GM12878 (cell line): Measurements from ENCODE around the gene BCAP29. TPM values are rescaled to one million over a fixed set of nuclear protein-coding genes. Genes with fewer than 3 reads are reported as not detected.

Experiments used
- ATAC-seq: fragments of 200-7000 bp; cut with Tn5 transposase; 3 replicates; pipeline ENCODE4 v1.9.1; 2020; ENCODE audit warnings: mild to moderate bottlenecking, moderate library complexity
- BruUV-seq: library from RNA; stranded (reverse); fragments of 400-500 nt; replicated peaks from 2 replicates; lab custom pipeline; 2021; lab: Mats Ljungman, UMichigan
- CTCF ChIA-PET: fragments of 300-600 bp; sonication (Branson Sonifier 250); formaldehyde crosslinking; extraction: SDS; loops from one replicate; lab custom pipeline; 2021; ENCODE audit warnings: inconsistent platforms; lab: Yijun Ruan, JAX
- POLR2A ChIA-PET: fragments of 350-600 bp; formaldehyde crosslinking; extraction: SDS; loops from one replicate; lab custom pipeline; 2021; ENCODE audit warnings: inconsistent platforms; lab: Charles Lee
- RAD21 ChIA-PET: fragments of 300-600 bp; sonication (Branson Sonifier 250); formaldehyde crosslinking; loops from one replicate; lab custom pipeline; 2023; ENCODE audit warnings: antibody characterized with exemption; ENCODE audit not compliant: unreplicated experiment; lab: Charles Lee
- SMC1A ChIA-PET: fragments of 300-600 bp; sonication (Branson Sonifier 250); formaldehyde crosslinking; loops from one replicate; lab custom pipeline; 2023; ENCODE audit not compliant: unreplicated experiment, uncharacterized antibody; lab: Charles Lee
- DNase-seq: peaks from one replicate; pipeline ENCODE4 v3.0.0-alpha.2; 2011; ENCODE audit warnings: low read depth, low spot score
- FAIRE-seq: peaks from 3 replicates; lab custom pipeline; 2011; peaks lifted over from hg19 to GRCh38; lab: Jason Lieb, UNC
- H2AFZ ChIP-seq: 2 replicates; pipeline ENCODE4 v1.6.0; 2011; ENCODE audit warnings: low read depth, low read length, control low read depth; ENCODE audit not compliant: control insufficient read depth
- H3K27ac ChIP-seq: 2 replicates; pipeline ENCODE4 v1.5.1; 2011; ENCODE audit warnings: control low read depth; ENCODE audit not compliant: control insufficient read depth, insufficient read depth
- H3K27me3 ChIP-seq, 2 experiments: replicated peaks in 1 of 2; 2 replicates each; pipeline versions ENCODE4 v1.6.0 to v1.6.1; 2011; ENCODE audit warnings: low read length in 1 of 2; ENCODE audit not compliant: control insufficient read depth in 2 of 2, insufficient read depth in 2 of 2
- H3K36me3 ChIP-seq, 2 experiments: 2 replicates each; pipeline ENCODE4 v1.5.1; 2011; ENCODE audit warnings: low read length in 1 of 2; ENCODE audit not compliant: control insufficient read depth in 2 of 2, insufficient read depth in 2 of 2
- H3K4me1 ChIP-seq: 2 replicates; pipeline ENCODE4 v1.6.1; 2011; ENCODE audit warnings: mild to moderate bottlenecking, low read length, moderate library complexity, mixed read lengths; ENCODE audit not compliant: control insufficient read depth, insufficient read depth
- H3K4me2 ChIP-seq: 2 replicates; pipeline ENCODE4 v1.6.0; 2011; ENCODE audit warnings: control low read depth; ENCODE audit not compliant: control insufficient read depth, insufficient read depth
- H3K4me3 ChIP-seq: fragments of 200-600 bp; sonication (generic); 2 replicates; pipeline ENCODE4 v1.5.1; 2016
- H3K79me2 ChIP-seq: 2 replicates; pipeline ENCODE4 v1.6.0; 2011; ENCODE audit warnings: low read length; ENCODE audit not compliant: control insufficient read depth, insufficient read depth
- H3K9ac ChIP-seq: 2 replicates; pipeline ENCODE4 v1.8.0; 2011; ENCODE audit warnings: low read length, control low read depth, mixed read lengths; ENCODE audit not compliant: control insufficient read depth, insufficient read depth
- H3K9me3 ChIP-seq: replicated peaks from 3 replicates; pipeline ENCODE4 v1.5.1; 2011; ENCODE audit warnings: mild to moderate bottlenecking, low read length; ENCODE audit not compliant: control insufficient read depth, insufficient read depth
- H4K20me1 ChIP-seq: 2 replicates; pipeline ENCODE4 v1.6.0; 2011; ENCODE audit not compliant: control insufficient read depth, insufficient read depth
- NFIC ChIP-seq: IDR thresholded peaks from 2 replicates; pipeline ENCODE4 v1.6.1; 2012; ENCODE audit warnings: low read depth, mild to moderate bottlenecking, inconsistent platforms, low read length, moderate library complexity
- PAX5 ChIP-seq: IDR thresholded peaks from 2 replicates; pipeline ENCODE4 v1.6.1; 2011; ENCODE audit warnings: low read depth, low read length, borderline replicate concordance
- TCF3 ChIP-seq: IDR thresholded peaks from 2 replicates; pipeline ENCODE4 v1.6.1; 2012; ENCODE audit warnings: low read depth, mild to moderate bottlenecking, low read length, borderline replicate concordance; ENCODE audit not compliant: insufficient read depth
- ZSCAN29 ChIP-seq: fragments of 450-650 bp; IDR thresholded peaks from 2 replicates; pipeline ENCODE4 v1.6.1; 2017; ENCODE audit warnings: mild to moderate bottlenecking, moderate library complexity
- WGBS: methylation state at CpG from one replicate; pipeline ENCODE4 v1.1.6; 2016; ENCODE audit warnings: low lambda C conversion rate; ENCODE audit not compliant: insufficient replicate concordance, insufficient coverage; ENCODE audit errors: missing lambda C conversion rate; 5-methylcytosine and 5-hydroxymethylcytosine counted together
- in situ Hi-C: fragments of 300-500 bp; cut with MboI; formaldehyde crosslinking; loops from 9 replicates; pipeline ENCODE4 v1.14.3; 2018; ENCODE audit warnings: mixed read lengths
- intact Hi-C: fragments of 100-400 bp; cut with micrococcal nuclease; formaldehyde crosslinking; loops from one replicate; pipeline ENCODE4 v1.14.2; 2022; ENCODE audit not compliant: unreplicated experiment
- polyA plus RNA-seq, 11 experiments: library from polyadenylated mRNA; depleted of rRNA in 4 of 11; unstranded in 6 of 11; stranded (reverse) in 5 of 11; fragments of >200 nt; fragmentation: Nextera tagmentation in 4 of 11; fragmentation: Illumina TruSeq in 1 of 11; extraction: Ambion mirVana in 4 of 11; extraction: Trizol in 1 of 11; gene quantifications; 1 replicate in 1 of 11; 2 replicates in 10 of 11; pipeline versions ENCODE4 v1.2.1 to v1.2.3, GENCODE V29; 2011 to 2016; ENCODE audit warnings: inconsistent platforms in 2 of 11, missing spikeins in 2 of 11, low read depth in 1 of 11
- total RNA-seq, 4 experiments: library from RNA; depleted of rRNA in 3 of 4; stranded (reverse); fragments of >200 nt in 3 of 4; fragmentation: Illumina TruSeq in 1 of 4; extraction: Trizol in 1 of 4; gene quantifications; 2 replicates each; pipeline versions ENCODE4 v1.2.1 to v1.2.3, GENCODE V29; 2013 to 2021
- TF ChIP-seq, protein P1 (sequence below): fragments of 450-650 bp; formaldehyde crosslinking; IDR thresholded peaks from 2 replicates; pipeline ENCODE4 v1.5.0; 2022; ENCODE audit warnings: mild to moderate bottlenecking, missing genetic modification characterization
- TF ChIP-seq, protein P2 (sequence below): IDR thresholded peaks from 2 replicates; pipeline ENCODE4 v1.6.1; 2012; ENCODE audit warnings: low read length, inconsistent platforms

Gene BCAP29
- total and polyA plus RNA-seq, 10 of the 15 experiments (the other 5 are each of a cell fraction or from before 2014, with no cell fraction given), result 26.5 to 58.5 (median 34.8) TPM

DNA sequence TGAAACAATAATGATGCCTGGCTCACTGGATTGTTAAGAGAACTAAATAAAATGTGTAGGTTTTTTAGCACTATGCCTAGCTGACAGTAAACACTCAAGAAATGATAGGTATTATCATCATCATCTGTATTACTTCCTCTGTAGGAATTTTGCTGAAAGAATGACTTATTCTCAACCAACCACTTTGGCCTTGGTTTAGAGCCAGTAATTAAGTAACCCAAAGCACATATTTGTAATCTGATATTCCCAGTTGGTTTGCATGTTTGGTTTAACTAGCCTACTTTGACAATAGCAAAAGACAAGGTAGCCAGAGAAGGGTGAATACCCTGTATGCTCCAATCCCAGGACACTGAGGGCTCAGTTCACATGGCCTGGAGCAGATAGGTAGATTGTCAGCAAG lies 34.4 kb downstream of the BCAP29 start:
- BruUV-seq, result no TSS peak
- ChIA-PET CTCF (interaction anchor here (0.7 kb wide), 1 partner anchor 113 kb away, joined by 3 read pairs; no protein-coding TSS in a partner anchor), SMC1A (no interaction called here), POLR2A (no interaction called here), RAD21 (no interaction called here)
- Histone ChIP-seq H2AFZ (no peak overlapping the region), H3K79me2 (no peaks in the 10 kb centered on the region), H4K20me1 (no peaks in the 10 kb centered on the region), H3K4me1 (no peaks in the 10 kb centered on the region), H3K36me3 (peaks cover 2 to 3% of the 10 kb centered on the region in 2 experiments; a peak in 3 of 4 replicates), H3K9ac (no peak overlapping the region), H3K27ac (no peak overlapping the region), H3K4me3 (no peak overlapping the region), H3K4me2 (no peak overlapping the region), H3K27me3 (no peaks in the 10 kb centered on the region), H3K9me3 (no peaks in the 10 kb centered on the region)
- in situ Hi-C loops, result no loop called here
- no peak for TF ChIP-seq NFIC
- ATAC-seq (no peak), DNase-seq (no peak), FAIRE-seq (no peak)
- intact Hi-C loops, result no loop called here

DNA sequence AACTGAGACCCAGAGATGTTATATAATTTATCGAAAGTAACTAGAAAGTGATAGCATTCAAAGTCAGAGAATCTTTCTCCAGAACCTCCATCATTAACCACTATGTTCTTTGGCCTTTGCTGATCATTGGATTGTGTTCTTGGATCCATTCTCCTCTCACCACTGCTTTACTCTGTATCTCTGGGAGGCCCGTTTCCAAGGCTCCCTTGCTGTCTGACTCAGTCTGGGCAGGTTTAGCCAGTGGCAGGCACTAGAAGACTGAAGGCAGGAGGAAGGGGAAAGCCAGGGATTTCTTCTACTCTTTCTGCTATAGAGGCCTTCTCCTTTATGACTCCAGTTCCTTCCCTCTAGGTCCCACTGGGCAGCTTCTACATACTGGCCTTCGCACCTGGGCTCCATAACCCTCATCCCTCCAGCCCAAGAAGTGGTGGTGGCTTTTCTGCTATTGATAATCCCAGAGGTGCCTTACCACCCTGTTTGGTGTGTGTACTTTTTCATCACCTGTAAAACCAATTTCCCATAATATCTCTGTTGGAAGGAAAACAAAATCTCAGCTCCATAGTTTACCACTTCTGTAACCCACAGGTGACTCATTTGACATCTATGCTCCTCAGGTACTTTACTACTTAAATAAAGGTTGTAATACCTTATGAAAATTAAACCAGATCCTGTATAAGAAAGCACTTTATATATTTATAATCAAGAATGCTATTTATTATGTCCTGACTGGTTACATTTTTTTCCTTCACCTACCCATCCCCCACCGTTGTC lies 36.0 kb downstream of the BCAP29 start:
- no TSS peak for BruUV-seq
- ChIA-PET CTCF (interaction anchor here (0.7 kb wide), 1 partner anchor 29 kb away, joined by 3 read pairs; no protein-coding TSS in a partner anchor), RAD21 (no interaction called here), SMC1A (no interaction called here), POLR2A (no interaction called here)
- no peak overlapping the region for H3K4me2 ChIP-seq
- H3K4me3 ChIP-seq, result no peak overlapping the region
- H3K27me3 ChIP-seq, result no peaks in the 10 kb centered on the region
- H3K36me3 ChIP-seq, result peaks cover 2 to 3% of the 10 kb centered on the region in 2 experiments; a peak in 3 of 4 replicates
- ATAC-seq (no peak), FAIRE-seq (no peak), DNase-seq (no peak)
- H3K9me3 ChIP-seq, result no peaks in the 10 kb centered on the region
- no peak overlapping the region for H3K27ac ChIP-seq
- H4K20me1 ChIP-seq, result no peaks in the 10 kb centered on the region
- H3K9ac ChIP-seq, result no peak overlapping the region
- intact Hi-C loops, result no loop called here
- TF ChIP-seq, protein P1, sequence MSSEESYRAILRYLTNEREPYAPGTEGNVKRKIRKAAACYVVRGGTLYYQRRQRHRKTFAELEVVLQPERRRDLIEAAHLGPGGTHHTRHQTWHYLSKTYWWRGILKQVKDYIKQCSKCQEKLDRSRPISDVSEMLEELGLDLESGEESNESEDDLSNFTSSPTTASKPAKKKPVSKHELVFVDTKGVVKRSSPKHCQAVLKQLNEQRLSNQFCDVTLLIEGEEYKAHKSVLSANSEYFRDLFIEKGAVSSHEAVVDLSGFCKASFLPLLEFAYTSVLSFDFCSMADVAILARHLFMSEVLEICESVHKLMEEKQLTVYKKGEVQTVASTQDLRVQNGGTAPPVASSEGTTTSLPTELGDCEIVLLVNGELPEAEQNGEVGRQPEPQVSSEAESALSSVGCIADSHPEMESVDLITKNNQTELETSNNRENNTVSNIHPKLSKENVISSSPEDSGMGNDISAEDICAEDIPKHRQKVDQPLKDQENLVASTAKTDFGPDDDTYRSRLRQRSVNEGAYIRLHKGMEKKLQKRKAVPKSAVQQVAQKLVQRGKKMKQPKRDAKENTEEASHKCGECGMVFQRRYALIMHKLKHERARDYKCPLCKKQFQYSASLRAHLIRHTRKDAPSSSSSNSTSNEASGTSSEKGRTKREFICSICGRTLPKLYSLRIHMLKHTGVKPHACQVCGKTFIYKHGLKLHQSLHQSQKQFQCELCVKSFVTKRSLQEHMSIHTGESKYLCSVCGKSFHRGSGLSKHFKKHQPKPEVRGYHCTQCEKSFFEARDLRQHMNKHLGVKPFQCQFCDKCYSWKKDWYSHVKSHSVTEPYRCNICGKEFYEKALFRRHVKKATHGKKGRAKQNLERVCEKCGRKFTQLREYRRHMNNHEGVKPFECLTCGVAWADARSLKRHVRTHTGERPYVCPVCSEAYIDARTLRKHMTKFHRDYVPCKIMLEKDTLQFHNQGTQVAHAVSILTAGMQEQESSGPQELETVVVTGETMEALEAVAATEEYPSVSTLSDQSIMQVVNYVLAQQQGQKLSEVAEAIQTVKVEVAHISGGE (CRISPR knock-in tag), result no peak
- TF ChIP-seq PAX5 (no peak), TCF3 (no peak), ZSCAN29 (no peak)
- TF ChIP-seq, protein P2, sequence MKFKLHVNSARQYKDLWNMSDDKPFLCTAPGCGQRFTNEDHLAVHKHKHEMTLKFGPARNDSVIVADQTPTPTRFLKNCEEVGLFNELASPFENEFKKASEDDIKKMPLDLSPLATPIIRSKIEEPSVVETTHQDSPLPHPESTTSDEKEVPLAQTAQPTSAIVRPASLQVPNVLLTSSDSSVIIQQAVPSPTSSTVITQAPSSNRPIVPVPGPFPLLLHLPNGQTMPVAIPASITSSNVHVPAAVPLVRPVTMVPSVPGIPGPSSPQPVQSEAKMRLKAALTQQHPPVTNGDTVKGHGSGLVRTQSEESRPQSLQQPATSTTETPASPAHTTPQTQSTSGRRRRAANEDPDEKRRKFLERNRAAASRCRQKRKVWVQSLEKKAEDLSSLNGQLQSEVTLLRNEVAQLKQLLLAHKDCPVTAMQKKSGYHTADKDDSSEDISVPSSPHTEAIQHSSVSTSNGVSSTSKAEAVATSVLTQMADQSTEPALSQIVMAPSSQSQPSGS, result no peak
- no peaks in the 10 kb centered on the region for H3K79me2 ChIP-seq
- no peak overlapping the region for H2AFZ ChIP-seq
- in situ Hi-C loops, result no loop called here
- WGBS, result 99% methylated on average over 4 of the region's 4 CpGs
- H3K4me1 ChIP-seq, result no peaks in the 10 kb centered on the region
